IPS-20b (cell line): Measurements from ENCODE around the gene BABAM1.

Experiments
- H3K27ac ChIP-seq: one replicate; pipeline ENCODE4 v1.5.1; 2013; ENCODE audit warnings: low read length
- H3K27me3 ChIP-seq: 2 replicates; pipeline ENCODE4 v1.6.1; 2013; ENCODE audit warnings: mild to moderate bottlenecking, low read length, inconsistent platforms; ENCODE audit not compliant: insufficient read depth
- H3K36me3 ChIP-seq: 2 replicates; pipeline ENCODE4 v1.6.1; 2013; ENCODE audit warnings: low read depth, mild to moderate bottlenecking, inconsistent platforms, low read length, moderate library complexity; ENCODE audit not compliant: insufficient read depth
- H3K4me1 ChIP-seq: 2 replicates; pipeline ENCODE4 v1.6.1; 2013; ENCODE audit warnings: mild to moderate bottlenecking, control low read depth, inconsistent platforms, low read length, moderate library complexity; ENCODE audit not compliant: insufficient read depth
- H3K4me3 ChIP-seq: 2 replicates; pipeline ENCODE4 v1.5.1; 2013; ENCODE audit warnings: mild to moderate bottlenecking, low read length, inconsistent platforms
- H3K9ac ChIP-seq: 2 replicates; pipeline ENCODE4 v1.6.1; 2013; ENCODE audit warnings: low read depth, mild to moderate bottlenecking, inconsistent platforms, low read length, moderate library complexity
- H3K9me3 ChIP-seq: 2 replicates; pipeline ENCODE4 v1.6.1; 2013; ENCODE audit warnings: mild to moderate bottlenecking, low read depth, low read length, inconsistent platforms; ENCODE audit not compliant: insufficient read depth

Gene BABAM1

GRCh38 chr19:17281391-17282304, 14.4 kb downstream of the BABAM1 start, which contains the start of gene ANKLE1:
ANKLE1 (plus strand) TSS chr19:17281901; CDS start chr19:17281921, 20 bp downstream.
- peak within 1 kb of the TSS; percentile 30; the same call in 1 of the 2 replicates for H3K9ac ChIP-seq
- no peak within 1 kb of the TSS for H3K27ac ChIP-seq
- H3K9me3 ChIP-seq, result no peaks in the 10 kb centered on the region
- H3K4me3 ChIP-seq, result peak within 1 kb of the TSS; percentile 62; the same call in 1 of the 2 replicates
- no peaks in the 10 kb centered on the region for H3K4me1 ChIP-seq
- peaks cover 21% of the 10 kb centered on the region for H3K36me3 ChIP-seq
- H3K27me3 ChIP-seq, result peaks cover 24% of the 10 kb centered on the region

GRCh38 chr19:17282488-17283125, 15.4 kb downstream of the BABAM1 start:
- Histone ChIP-seq H3K27ac (no peak overlapping the region), H3K9ac (peak overlapping the region; percentile 30; the same call in 1 of the 2 replicates), H3K4me3 (peak overlapping the region; percentile 62; the same call in 1 of the 2 replicates), H3K9me3 (no peaks in the 10 kb centered on the region), H3K36me3 (peaks cover 11% of the 10 kb centered on the region; the same call in 1 of the 2 replicates), H3K4me1 (no peaks in the 10 kb centered on the region), H3K27me3 (peaks cover 24% of the 10 kb centered on the region)

- Histone ChIP-seq H3K4me1 (no peaks in the 10 kb centered on the region), H3K4me3 (no peak overlapping the region), H3K9ac (no peak overlapping the region), H3K27me3 (peaks cover 24% of the 10 kb centered on the region), H3K27ac (no peak overlapping the region), H3K9me3 (no peaks in the 10 kb centered on the region), H3K36me3 (peaks cover 8% of the 10 kb centered on the region; the same call in 1 of the 2 replicates)
Measured at GRCh38 chr19:17283504-17283996, 16.3 kb downstream of the BABAM1 start.

- no peak overlapping the region for H3K27ac ChIP-seq
- peaks cover 24% of the 10 kb centered on the region for H3K27me3 ChIP-seq
- no peak overlapping the region for H3K9ac ChIP-seq
- no peaks in the 10 kb centered on the region; the same call in 1 of the 2 replicates for H3K36me3 ChIP-seq
- no peaks in the 10 kb centered on the region for H3K9me3 ChIP-seq
- H3K4me3 ChIP-seq, result no peak overlapping the region
- no peaks in the 10 kb centered on the region for H3K4me1 ChIP-seq
Measured at GRCh38 chr19:17285415-17286135, 18.3 kb downstream of the BABAM1 start.

- Histone ChIP-seq H3K36me3 (no peaks in the 10 kb centered on the region; the same call in 1 of the 2 replicates), H3K27me3 (peaks cover 19% of the 10 kb centered on the region), H3K9me3 (no peaks in the 10 kb centered on the region), H3K4me3 (no peak overlapping the region), H3K4me1 (no peaks in the 10 kb centered on the region), H3K9ac (no peak overlapping the region), H3K27ac (no peak overlapping the region)
Measured at GRCh38 chr19:17286263-17286662, 19.0 kb downstream of the BABAM1 start.

- Histone ChIP-seq H3K9ac (no peak overlapping the region), H3K27me3 (peaks cover 14% of the 10 kb centered on the region), H3K9me3 (no peaks in the 10 kb centered on the region), H3K4me3 (no peak overlapping the region), H3K27ac (no peak overlapping the region), H3K4me1 (no peaks in the 10 kb centered on the region), H3K36me3 (no peaks in the 10 kb centered on the region; the same call in 1 of the 2 replicates)
Measured at GRCh38 chr19:17286752-17287151, 19.5 kb downstream of the BABAM1 start.

GRCh38 chr19:17289489-17289888, 22.2 kb downstream of the BABAM1 start:
- 0 out of 2 replicates have a peak, but pooled peaks cover 4% of the 10 kb centered on the region for H3K36me3 ChIP-seq
- H3K9ac ChIP-seq, result no peak overlapping the region
- H3K9me3 ChIP-seq, result no peaks in the 10 kb centered on the region
- H3K4me1 ChIP-seq, result 0 out of 2 replicates have a peak, but pooled peaks cover 3% of the 10 kb centered on the region
- H3K4me3 ChIP-seq, result no peak overlapping the region
- H3K27ac ChIP-seq, result no peak overlapping the region
- no peaks in the 10 kb centered on the region for H3K27me3 ChIP-seq

GRCh38 chr19:17292301-17293074, 25.2 kb downstream of the BABAM1 start:
- peak overlapping the region; percentile 85 for H3K4me3 ChIP-seq
- H3K4me1 ChIP-seq, result 0 out of 2 replicates have a peak, but pooled peaks cover 3% of the 10 kb centered on the region
- H3K9me3 ChIP-seq, result no peaks in the 10 kb centered on the region
- H3K27me3 ChIP-seq, result no peaks in the 10 kb centered on the region
- peaks cover 6% of the 10 kb centered on the region; the same call in 1 of the 2 replicates for H3K36me3 ChIP-seq
- peak overlapping the region; percentile 88; the same call in 1 of the 2 replicates for H3K9ac ChIP-seq
- peak overlapping the region; percentile 55 for H3K27ac ChIP-seq

GRCh38 chr19:17293605-17294004, 26.4 kb downstream of the BABAM1 start:
- H3K4me3 ChIP-seq, result peak overlapping the region; percentile 40; the same call in 1 of the 2 replicates
- H3K27me3 ChIP-seq, result no peaks in the 10 kb centered on the region
- peaks cover 12% of the 10 kb centered on the region for H3K36me3 ChIP-seq
- no peak overlapping the region for H3K27ac ChIP-seq
- no peak overlapping the region for H3K9ac ChIP-seq
- H3K4me1 ChIP-seq, result 0 out of 2 replicates have a peak, but pooled peaks cover 3% of the 10 kb centered on the region
- peaks cover 5% of the 10 kb centered on the region for H3K9me3 ChIP-seq

GRCh38 chr19:17294051-17294891, 27.0 kb downstream of the BABAM1 start:
- H3K27ac ChIP-seq, result no peak overlapping the region
- H3K4me3 ChIP-seq, result peak overlapping the region; percentile 40; the same call in 1 of the 2 replicates
- H3K36me3 ChIP-seq, result peaks cover 15% of the 10 kb centered on the region
- 0 out of 2 replicates have a peak, but pooled peaks cover 3% of the 10 kb centered on the region for H3K4me1 ChIP-seq
- no peaks in the 10 kb centered on the region for H3K27me3 ChIP-seq
- H3K9ac ChIP-seq, result no peak overlapping the region
- H3K9me3 ChIP-seq, result peaks cover 5% of the 10 kb centered on the region
